ENCODE data around the gene SH2D4B.

SH2D4B gene

DNA sequence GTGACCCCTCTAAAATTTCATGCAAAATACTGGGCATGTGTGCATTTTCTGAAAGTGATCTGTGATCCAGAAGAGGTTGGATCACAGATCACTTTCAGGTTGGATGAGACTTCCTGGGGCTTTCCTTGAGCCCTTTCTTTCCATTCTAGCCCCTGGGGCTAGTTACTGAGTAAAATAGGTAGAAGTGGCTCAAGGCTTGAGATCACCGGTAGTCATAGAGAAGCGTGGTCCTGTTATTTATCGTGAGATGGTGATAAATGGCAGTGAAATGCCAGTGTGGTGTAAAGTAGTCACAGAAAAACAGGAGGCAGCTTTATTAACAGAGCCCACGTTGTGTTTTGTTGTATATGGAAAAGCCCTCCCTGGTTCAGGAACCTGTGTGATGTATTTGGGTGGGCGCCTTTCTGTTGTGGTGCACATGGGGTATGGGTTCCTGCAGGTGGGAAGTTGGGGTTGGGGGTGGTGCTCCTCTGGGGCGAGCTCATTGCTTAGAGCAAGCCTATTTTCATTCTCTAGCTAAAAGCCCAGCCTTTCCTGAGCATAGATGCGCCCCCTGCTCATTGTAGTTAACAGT is 34.0 kb upstream of the SH2D4B start:
- DNase-seq = no peak

DNA sequence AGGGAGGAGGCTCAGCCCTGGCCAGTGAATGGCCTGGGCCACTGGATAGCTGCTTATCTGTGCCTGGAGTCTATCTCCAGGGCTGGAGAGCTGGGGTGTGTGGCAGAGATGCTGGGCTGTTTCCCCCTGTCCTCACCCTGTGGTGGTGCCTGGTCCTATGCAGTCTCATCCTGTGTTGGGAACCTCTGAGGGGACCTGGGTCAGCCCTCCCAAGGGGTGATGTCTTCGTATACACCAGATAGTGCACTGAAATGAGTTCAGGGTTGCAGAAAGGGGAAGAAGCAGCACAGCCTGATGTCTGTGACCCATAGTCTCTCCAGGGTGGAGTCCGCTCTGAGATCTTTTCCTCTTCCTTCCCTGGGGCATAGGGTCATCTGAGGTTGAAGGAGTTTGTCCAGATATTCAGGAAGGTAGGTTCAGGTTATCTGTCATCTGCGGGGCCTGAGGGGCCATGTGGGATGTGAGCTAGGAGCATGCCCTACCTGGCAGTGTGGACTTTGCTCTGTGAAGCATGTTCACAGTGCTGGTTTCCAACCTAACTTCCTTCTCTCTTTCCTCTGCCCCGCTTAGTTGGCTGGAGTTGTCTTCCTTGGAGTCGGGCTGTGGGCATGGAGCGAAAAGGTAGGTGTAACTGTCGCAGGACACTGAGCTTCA is 33.4 kb upstream of the SH2D4B start:
- no peak for DNase-seq

DNA sequence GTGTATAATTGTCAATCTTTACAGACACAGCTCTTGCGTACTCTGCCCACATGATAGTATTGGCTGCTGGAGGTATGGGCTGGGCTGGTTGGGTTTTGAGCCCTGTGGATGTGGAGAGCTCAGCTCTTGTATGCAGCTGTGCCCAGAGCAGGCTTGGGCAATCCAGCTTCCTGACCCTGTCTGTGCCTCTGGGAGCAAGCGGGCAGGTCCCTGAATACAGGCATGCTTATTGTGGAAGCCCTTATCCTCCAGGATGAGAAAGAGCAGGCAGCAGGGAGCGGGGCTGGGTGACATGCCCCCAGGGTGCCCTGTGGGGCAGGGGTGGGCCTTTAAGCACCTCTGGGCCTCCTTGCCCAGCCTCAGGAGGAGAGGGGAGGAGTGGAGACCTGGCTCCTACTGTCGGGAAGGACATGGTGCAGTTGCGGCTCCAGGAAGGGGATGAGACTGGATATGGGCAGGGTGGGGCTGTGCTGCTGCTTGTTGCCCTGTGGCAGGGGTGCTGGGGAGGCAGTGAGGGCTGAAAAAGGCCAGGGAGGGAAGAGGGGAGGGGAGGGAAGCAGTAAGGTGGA is 32.7 kb upstream of the SH2D4B start:
- DNase-seq = no peak

DNA sequence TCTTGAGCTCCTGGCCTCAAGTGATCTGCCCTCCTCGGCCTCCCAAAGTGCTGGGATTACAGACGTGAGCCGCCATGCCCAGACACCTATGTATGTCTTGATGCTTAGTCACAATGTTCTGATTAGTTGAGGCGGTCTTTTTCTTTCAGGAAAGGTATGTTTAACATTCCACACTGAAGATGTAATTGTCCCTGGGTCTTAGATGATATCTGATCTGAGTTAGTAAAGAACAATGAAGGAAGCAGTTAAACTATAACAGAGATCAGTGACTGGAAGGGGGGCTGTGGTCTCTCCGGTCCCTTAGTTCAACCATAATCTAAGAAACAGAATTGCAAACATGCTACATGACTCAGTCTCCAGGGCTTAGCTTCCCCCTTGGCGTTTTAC is 31.5 kb upstream of the SH2D4B start:
- DNase-seq = no peak

DNA sequence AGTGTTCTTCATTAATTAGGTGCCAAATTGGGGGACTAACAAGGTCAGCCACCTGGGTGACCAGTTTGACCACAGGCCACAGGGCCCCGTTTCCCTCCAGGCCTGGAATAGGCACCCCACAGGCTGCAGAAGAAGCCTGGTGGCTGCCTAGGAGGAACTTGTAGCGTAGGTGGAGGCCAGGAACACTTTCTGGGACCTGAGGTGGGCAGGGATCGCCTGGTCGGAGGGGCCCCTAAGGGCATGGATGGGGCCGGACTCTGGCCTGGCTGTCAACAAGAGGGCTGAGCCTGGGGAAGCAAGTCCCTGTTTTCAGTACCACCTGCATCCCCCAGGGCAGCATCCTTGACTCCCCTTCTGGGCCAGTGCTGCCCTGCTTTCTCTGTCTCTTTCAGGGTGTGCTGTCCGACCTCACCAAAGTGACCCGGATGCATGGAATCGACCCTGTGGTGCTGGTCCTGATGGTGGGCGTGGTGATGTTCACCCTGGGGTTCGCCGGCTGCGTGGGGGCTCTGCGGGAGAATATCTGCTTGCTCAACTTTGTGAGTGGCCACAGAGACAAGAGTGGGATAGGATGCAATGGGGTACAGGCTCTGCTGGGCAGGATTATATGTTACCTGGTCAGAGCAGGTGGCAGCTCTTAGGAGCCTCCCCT is 30.7 kb upstream of the SH2D4B start:
- no peak for DNase-seq

DNA sequence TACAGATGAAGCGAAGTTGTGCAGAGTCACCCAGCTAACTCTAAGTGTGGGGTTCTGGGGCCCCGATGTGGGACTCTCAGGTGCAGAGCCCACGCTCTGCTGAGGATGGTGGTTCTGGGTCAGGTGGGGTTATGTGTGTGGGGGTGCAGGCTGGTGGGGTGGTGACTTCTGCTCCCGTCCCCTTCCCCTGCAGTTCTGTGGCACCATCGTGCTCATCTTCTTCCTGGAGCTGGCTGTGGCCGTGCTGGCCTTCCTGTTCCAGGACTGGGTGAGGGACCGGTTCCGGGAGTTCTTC is 28.6 kb upstream of the SH2D4B start:
- DNase-seq = no peak

DNA sequence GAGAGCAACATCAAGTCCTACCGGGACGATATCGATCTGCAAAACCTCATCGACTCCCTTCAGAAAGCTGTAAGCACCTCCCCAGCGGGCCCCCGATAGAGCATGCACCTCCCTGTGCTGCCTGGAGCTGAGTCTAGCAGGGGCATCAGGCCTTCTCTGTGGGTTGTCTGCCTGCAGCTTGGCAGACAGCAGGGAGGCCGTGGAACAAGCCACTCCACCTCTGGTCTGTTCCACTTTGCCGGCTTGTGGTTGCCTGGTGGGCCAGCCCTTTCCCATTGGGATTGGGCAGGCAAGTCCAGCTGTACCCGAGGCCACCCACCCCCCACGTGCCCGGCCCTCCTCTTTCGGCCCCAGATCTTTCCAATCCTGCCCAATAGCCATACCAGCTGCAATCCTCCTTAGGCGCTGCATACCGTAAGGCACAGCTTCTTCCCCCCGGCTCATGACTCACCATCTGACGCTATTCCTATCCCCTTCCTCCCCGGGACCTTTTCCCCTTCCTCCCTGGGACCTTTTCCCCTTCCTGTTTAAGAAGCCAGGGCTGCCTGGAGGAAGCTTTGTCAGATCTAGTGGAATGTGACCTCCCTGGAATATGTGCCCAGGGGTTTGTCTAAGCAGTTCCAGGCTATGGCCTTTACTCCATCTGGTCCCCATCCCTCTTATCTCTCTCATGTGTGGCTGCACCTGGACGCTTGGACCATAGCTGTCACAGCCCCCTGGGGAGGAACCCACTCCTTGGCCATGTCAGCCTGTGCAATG is 28.1 kb upstream of the SH2D4B start:
- DNase-seq = no peak

DNA sequence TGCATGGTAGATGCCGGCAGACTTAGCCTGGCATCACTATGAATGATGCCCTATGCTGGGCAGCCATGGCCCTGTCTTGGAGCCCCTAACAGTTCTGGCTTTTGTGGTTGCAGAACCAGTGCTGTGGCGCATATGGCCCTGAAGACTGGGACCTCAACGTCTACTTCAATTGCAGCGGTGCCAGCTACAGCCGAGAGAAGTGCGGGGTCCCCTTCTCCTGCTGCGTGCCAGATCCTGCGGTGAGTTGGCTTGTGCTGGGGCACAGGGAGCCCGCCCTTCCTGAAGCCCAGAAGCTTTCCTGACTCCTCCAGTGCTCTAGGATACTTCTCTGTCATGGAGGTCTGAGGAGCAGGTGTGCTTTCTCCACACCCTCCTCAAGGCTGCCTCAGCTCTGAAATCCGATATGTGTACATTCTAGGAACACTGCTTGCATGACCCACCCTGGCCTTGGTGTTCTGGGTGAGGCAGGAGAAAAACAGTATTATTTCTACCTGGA is 25.6 kb upstream of the SH2D4B start:
- DNase-seq = no peak

DNA sequence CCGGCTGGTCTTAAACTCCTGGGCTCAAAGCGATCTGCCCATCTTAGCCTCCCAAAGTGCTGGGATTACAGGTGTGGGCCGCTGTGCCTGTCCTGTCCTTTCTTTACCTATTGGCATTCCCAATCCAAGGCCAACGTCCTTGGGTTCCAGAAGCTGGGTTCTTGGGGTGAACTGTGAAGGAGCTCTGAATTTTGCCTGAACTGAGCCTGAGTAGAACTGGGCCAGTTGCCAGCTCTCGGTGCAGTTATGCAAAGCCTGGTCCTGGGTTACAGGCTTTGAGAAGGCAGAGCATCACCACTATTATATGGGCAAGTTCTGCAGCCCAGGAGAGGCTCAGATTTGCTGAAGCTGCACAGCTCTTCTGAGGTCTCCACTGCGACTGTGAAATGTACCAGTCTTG is 24.6 kb upstream of the SH2D4B start:
- DNase-seq = no peak

DNA sequence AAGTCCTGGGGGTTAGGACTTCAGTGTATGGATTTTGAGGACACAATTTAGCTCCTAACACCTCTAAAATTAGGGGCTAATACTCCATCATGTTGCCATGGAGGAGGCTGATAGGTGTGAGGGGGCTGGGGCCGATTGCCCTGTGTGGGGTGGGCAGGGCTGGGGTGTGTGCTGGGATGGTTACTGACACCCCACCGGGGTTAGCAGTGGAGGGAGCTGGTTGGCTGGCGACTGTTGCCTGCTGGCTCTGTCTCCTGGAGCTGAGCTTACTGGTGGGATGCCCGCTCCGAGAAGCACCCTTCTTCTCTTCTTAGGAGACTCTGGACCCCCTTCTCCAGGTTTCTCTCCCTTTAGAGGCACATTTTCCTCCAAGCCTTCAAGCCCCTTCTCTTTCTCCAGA is 22.2 kb upstream of the SH2D4B start:
- DNase-seq = no peak

DNA sequence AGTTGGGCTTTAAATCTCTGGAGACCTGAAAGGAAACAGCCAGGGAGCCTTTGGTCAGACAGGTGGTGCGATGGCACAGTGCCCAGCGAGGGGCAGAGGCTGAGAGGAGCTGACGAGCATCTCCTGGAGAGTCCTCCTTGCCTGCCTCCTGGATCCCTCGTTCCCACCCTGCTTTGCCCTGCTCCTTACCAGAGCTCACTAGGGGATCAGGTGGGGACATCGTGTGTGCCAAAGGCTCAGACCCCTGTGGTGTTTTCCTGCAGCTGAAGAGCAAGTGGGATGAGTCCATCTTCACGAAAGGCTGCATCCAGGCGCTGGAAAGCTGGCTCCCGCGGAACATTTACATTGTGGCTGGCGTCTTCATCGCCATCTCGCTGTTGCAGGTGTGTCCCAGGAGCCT is 21.8 kb upstream of the SH2D4B start:
- no peak for DNase-seq

DNA sequence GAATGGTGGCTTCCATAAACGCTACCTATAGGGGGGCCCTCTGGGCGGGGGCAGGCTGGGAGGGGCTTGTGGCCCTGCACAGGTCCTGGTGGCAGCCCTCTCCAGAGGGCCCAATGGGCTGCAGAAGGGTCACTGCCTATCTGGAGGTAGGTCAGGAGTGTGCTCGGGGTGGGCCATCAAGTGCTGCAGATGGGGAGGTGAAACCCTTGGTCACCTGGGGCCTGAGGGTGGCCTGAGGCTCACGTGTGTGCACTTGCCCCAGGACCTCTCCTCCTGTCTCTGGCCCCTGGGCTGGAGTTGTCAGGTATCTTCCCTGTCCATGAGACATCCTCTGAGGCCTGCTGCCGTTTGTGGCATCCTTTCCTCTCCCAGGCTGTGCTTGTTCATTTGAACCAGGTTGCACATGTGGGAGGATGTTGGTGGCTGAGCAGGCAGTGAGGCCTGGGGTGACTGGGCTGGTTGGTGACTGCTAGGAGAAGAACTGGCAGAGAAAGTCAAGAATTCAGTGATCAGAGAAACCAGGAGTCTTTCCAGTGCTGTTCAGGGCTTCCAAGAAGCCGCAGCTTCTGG is 21.1 kb upstream of the SH2D4B start:
- DNase-seq = no peak

DNA sequence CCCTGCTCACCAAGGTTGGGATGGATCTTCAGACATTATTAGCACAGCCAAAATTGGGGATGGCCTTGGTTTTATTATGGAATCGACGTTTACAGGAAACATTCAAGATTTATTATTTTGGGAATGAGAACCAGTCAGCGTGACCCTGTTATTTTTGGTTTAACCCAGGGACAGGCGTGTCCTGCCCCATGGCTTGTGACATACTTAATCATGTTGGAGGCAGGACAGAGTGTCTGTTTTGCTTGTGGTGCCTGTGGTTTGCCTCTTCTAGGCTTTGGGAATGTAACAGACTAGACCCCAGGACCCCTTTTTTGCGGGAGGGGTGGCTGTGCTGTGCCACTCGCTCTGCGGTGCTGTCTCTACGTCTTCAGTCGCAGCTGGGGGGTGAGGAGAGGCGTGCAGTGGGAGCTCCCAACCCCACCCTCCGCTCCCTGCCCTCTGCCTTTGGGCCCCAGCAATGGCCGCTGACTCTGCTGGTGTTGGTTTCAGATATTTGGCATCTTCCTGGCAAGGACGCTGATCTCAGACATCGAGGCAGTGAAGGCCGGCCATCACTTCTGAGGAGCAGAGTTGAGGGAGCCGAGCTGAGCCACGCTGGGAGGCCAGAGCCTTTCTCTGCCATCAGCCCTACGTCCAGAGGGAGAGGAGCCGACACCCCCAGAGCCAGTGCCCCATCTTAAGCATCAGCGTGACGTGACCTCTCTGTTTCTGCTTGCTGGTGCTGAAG is 20.1 kb upstream of the SH2D4B start:
- no peak for DNase-seq

DNA sequence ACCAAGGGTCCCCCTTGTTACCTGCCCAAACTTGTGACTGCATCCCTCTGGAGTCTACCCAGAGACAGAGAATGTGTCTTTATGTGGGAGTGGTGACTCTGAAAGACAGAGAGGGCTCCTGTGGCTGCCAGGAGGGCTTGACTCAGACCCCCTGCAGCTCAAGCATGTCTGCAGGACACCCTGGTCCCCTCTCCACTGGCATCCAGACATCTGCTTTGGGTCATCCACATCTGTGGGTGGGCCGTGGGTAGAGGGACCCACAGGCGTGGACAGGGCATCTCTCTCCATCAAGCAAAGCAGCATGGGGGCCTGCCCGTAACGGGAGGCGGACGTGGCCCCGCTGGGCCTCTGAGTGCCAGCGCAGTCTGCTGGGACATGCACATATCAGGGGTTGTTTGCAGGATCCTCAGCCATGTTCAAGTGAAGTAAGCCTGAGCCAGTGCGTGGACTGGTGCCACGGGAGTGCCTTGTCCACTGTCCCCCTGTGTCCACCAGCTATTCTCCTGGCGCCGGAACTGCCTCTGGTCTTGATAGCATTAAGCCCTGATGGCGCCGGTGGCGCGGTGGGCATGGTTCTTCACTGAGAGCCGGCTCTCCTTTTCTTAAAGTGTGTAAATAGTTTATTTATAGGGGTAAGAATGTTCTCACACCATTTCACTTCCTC is 19.4 kb upstream of the SH2D4B start:
- no peak for DNase-seq

DNA sequence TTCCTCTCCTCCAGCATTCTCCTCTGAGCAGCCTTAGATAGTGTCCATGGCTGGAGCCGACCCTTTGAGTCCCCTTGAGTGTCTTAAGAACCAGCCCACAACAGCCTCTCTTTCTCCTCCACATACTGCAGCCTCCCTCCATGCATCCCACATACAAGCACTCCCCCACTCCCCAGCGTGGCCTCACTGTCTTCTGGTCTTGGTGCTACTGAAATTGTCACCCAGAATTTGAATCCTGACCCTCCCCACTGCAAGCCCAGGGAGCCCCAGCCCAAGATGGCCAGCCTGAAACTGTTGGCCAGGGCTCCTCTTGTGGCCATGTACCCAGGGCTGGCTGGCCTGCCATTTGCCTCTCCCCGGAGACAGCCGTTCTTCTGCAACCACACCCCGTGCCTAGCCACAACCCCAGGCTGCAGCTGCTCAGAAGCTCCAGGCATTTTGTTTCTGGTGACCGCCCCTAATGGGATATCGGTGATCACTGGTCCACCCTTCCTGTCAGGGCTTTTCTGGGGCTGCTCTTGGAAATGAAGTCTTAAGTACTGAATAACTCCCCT is 18.8 kb upstream of the SH2D4B start:
- DNase-seq = no peak

DNA sequence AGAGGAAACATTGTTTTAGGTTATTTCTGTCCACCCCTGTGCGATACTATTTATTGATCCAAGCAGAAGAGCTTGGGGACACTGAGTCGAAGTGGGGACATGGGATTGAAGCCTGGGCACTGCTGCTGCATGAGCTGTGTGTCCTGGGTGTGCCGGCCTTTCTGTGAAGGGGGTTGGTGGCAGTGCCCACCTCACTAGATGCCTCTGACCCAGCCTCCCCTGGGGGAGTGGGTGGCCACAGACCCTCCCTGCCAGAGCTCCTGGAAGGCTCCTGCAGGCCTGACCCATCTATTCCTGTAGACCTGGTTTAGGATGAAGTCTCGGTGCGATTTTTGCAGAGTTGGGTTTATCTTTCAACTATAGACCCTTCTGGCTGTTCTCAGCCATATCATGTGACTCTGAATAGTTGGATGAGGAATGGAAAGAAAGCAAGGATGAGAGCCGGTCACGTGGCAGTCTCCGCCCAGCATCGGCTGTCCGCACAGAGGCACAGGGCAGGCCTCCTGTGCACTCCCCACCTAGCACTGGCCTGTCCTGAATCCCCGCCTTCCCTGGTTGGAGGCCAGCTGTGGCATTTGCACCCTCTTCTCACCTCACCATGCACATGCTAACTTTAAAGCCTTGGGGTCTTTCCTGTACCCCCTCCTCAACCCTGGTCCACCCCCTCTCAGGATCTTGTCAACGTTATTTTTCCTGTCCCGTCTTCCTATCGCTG is 17.6 kb upstream of the SH2D4B start:
- no peak for DNase-seq

DNA sequence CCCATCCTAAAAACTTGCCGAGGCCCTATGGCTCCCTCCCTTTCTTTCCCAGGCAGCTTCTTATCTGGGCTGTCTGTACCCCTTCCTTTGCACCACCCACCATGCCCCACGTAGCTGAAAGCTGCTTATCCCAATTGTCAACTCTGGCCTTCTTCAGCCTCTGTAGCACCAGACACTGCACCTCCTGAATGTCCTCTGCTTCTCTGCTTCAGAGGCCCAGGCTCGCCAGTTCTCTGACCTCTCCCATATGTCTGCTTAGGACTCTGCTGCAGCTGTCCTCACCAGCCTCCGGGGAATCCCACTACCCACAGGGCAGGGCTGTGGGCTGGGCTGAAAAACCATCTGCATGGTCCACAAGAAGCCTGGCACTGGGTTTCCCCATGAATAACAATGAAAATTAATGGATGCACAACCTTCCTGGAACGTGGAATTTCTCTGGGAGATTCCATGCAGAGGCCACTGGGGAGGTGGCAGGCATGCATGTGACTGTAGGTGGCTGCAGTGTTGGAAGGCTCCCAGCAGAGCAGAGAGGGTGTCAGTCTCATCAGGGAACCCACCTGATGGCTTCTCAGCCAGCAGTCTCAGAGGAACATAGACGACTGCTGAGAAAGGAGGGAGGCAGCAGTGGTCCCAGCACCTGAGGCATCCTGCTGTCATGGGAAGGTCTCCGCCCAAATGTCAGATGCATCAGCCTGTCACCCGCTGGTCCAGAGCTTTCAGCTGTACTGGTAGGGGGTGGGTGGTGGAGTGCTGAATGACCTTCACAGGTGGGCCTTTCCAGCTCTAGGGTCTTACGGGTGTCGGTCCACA is 16.8 kb upstream of the SH2D4B start:
- no peak for DNase-seq

DNA sequence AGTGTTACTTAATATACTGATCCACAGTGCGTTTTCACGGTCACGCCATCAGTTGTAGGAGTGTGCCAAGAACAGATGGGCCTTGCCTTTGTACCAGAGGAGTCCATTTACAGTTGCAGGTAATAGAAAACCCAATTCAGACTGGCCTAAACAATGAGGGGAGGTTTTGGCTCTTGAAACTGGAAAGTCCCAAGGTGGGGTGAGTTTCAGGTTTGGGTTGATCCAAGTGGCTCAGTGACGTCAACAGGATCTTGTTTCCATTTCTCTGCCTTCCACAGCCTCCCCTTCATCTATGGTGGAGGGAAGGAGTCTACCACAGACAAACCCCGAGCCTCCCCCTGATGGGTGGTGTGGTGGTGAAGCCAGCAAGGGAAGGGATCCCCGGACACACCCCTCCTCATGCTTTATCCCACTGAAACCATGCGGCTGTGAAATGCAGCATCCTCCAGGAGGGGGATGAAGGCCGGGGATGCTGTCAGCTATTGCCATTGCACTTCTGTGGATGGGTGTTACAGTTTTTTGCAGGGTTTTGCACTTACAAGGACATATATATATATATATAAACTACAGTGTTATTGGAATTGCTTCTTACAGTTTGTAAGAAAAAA is 14.8 kb upstream of the SH2D4B start:
- no peak for DNase-seq

Measured in amygdala (tissue), 56 donors.